Astrocyte (in vitro differentiated cells and primary cell): ENCODE results near the gene VWF. TPM values are rescaled to one million over a fixed set of nuclear protein-coding genes. Genes with fewer than 3 reads are reported as not detected.

ENCODE experiments used
- DNase-seq: peaks from one replicate; pipeline ENCODE4 v3.0.0-alpha.2; 2010; ENCODE audit warnings: low read depth
- FAIRE-seq: peaks from 2 replicates; lab custom pipeline; 2011; peaks lifted over from hg19 to GRCh38; lab: Jason Lieb, UNC
- H2AFZ ChIP-seq: 2 replicates; pipeline ENCODE4 v1.6.0; 2012; ENCODE audit warnings: low read depth, low read length, inconsistent platforms
- H3K27ac ChIP-seq: 2 replicates; pipeline ENCODE4 v1.5.1; 2011; ENCODE audit warnings: low read depth, low read length, inconsistent platforms
- H3K27me3 ChIP-seq: 2 replicates; pipeline ENCODE4 v1.6.0; 2011; ENCODE audit warnings: low read length, inconsistent platforms; ENCODE audit not compliant: insufficient read depth
- H3K36me3 ChIP-seq: 2 replicates; pipeline ENCODE4 v1.5.1; 2011; ENCODE audit warnings: low read length, inconsistent platforms; ENCODE audit not compliant: insufficient read depth
- H3K4me1 ChIP-seq: 2 replicates; pipeline ENCODE4 v1.5.1; 2011; ENCODE audit warnings: low read length, inconsistent platforms; ENCODE audit not compliant: insufficient read depth
- H3K4me2 ChIP-seq: 2 replicates; pipeline ENCODE4 v1.6.0; 2012; ENCODE audit warnings: low read length, inconsistent platforms
- H3K4me3 ChIP-seq: 2 replicates; pipeline ENCODE4 v1.5.1; 2011; ENCODE audit warnings: low read depth, mild to moderate bottlenecking, low read length, inconsistent platforms; ENCODE audit not compliant: insufficient read depth
- H3K79me2 ChIP-seq: 2 replicates; pipeline ENCODE4 v1.6.0; 2012; ENCODE audit warnings: mild to moderate bottlenecking, low read length, inconsistent platforms; ENCODE audit not compliant: insufficient read depth
- H3K9ac ChIP-seq: 2 replicates; pipeline ENCODE4 v1.6.0; 2012; ENCODE audit warnings: mild to moderate bottlenecking, low read length, inconsistent platforms
- H3K9me3 ChIP-seq: 2 replicates; pipeline ENCODE4 v1.5.1; 2012; ENCODE audit warnings: low read depth, mild to moderate bottlenecking, low read length, inconsistent platforms; ENCODE audit not compliant: insufficient read depth
- H4K20me1 ChIP-seq: 2 replicates; pipeline ENCODE4 v1.6.0; 2012; ENCODE audit warnings: low read length, inconsistent platforms; ENCODE audit not compliant: insufficient read depth
- H3K27ac Mint-ChIP-seq: one replicate; pipeline ENCODE4 v1.8.0; 2021; ENCODE audit warnings: mild to moderate bottlenecking, mixed read lengths; ENCODE audit not compliant: unreplicated experiment
- H3K27me3 Mint-ChIP-seq: one replicate; pipeline ENCODE4 v1.8.0; 2021; ENCODE audit warnings: low read depth, mixed read lengths; ENCODE audit not compliant: unreplicated experiment
- H3K36me3 Mint-ChIP-seq: one replicate; pipeline ENCODE4 v1.8.0; 2021; ENCODE audit warnings: low read depth, mixed read lengths; ENCODE audit not compliant: unreplicated experiment
- H3K4me1 Mint-ChIP-seq: one replicate; pipeline ENCODE4 v1.8.0; 2021; ENCODE audit warnings: low read depth, mixed read lengths; ENCODE audit not compliant: unreplicated experiment
- H3K4me3 Mint-ChIP-seq: one replicate; pipeline ENCODE4 v1.8.0; 2021; ENCODE audit warnings: mild to moderate bottlenecking, moderate library complexity, mixed read lengths; ENCODE audit not compliant: unreplicated experiment
- H3K9me3 Mint-ChIP-seq: one replicate; pipeline ENCODE4 v1.8.0; 2021; ENCODE audit warnings: mild to moderate bottlenecking, mixed read lengths; ENCODE audit not compliant: unreplicated experiment
- CTCF ChIP-seq: IDR thresholded peaks from 2 replicates; pipeline ENCODE4 v1.5.1; 2011; ENCODE audit warnings: low read depth, mild to moderate bottlenecking, inconsistent platforms, low read length, moderate library complexity; ENCODE audit not compliant: insufficient read depth
- EZH2 ChIP-seq: IDR thresholded peaks from 2 replicates; pipeline ENCODE4 v1.6.1; 2012; ENCODE audit warnings: mild to moderate bottlenecking, low read length, inconsistent platforms; ENCODE audit not compliant: insufficient read depth
- total RNA-seq: library from RNA; stranded (reverse); gene quantifications from 2 replicates; pipeline ENCODE4 v1.2.1, GENCODE V29; 2021

The VWF gene
- total RNA-seq, 1 donor from 2014 or later: 0.23 TPM

GRCh38 chr12:5997260-5997659, 127.2 kb downstream of the VWF start:
- Histone ChIP-seq H3K79me2 (no peaks in the 10 kb centered on the region), H3K9me3 (no peaks in the 10 kb centered on the region), H3K27ac (no peak overlapping the region), H3K4me1 (no peaks in the 10 kb centered on the region), H3K9ac (no peak overlapping the region), H4K20me1 (no peaks in the 10 kb centered on the region), H2AFZ (no peak overlapping the region), H3K27me3 (peaks cover 2% of the 10 kb centered on the region), H3K36me3 (no peaks in the 10 kb centered on the region), H3K4me3 (no peak overlapping the region), H3K4me2 (no peak overlapping the region)
- no peak for DNase-seq
- no peak for TF ChIP-seq CTCF
- TF ChIP-seq EZH2: no peak
- Mint-ChIP-seq H3K36me3 (no peaks in the 10 kb centered on the region), H3K9me3 (peaks cover 3% of the 10 kb centered on the region), H3K27me3 (peaks cover 4% of the 10 kb centered on the region), H3K4me1 (peaks cover 5% of the 10 kb centered on the region), H3K4me3 (no peak overlapping the region), H3K27ac (no peak overlapping the region)
- FAIRE-seq: no peak

- no peaks in the 10 kb centered on the region for H3K79me2 ChIP-seq
- H2AFZ ChIP-seq: no peak overlapping the region
- H3K27me3 ChIP-seq: peaks cover 2% of the 10 kb centered on the region
- no peak overlapping the region for H3K9ac ChIP-seq
- Mint-ChIP-seq H3K36me3 (no peaks in the 10 kb centered on the region), H3K27ac (no peak overlapping the region), H3K27me3 (peaks cover 9% of the 10 kb centered on the region), H3K4me1 (peaks cover 5% of the 10 kb centered on the region), H3K9me3 (peaks cover 3% of the 10 kb centered on the region), H3K4me3 (no peak overlapping the region)
- no peak for TF ChIP-seq CTCF
- TF ChIP-seq EZH2: no peak
- H3K4me2 ChIP-seq: no peak overlapping the region
- no peak overlapping the region for H3K4me3 ChIP-seq
- no peak overlapping the region for H3K27ac ChIP-seq
- FAIRE-seq (no peak), DNase-seq (no peak)
- H3K36me3 ChIP-seq: no peaks in the 10 kb centered on the region
- H4K20me1 ChIP-seq: no peaks in the 10 kb centered on the region
- no peaks in the 10 kb centered on the region for H3K4me1 ChIP-seq
- no peaks in the 10 kb centered on the region for H3K9me3 ChIP-seq
Observed at GRCh38 chr12:5996459-5996858, 128.0 kb downstream of the VWF start.

- Histone ChIP-seq H3K9ac (no peak overlapping the region), H3K4me3 (no peak overlapping the region), H4K20me1 (no peaks in the 10 kb centered on the region), H3K79me2 (no peaks in the 10 kb centered on the region), H3K36me3 (no peaks in the 10 kb centered on the region), H3K4me2 (no peak overlapping the region), H3K9me3 (no peaks in the 10 kb centered on the region), H3K4me1 (no peaks in the 10 kb centered on the region), H3K27me3 (peaks cover 8% of the 10 kb centered on the region), H3K27ac (no peak overlapping the region), H2AFZ (no peak overlapping the region)
- FAIRE-seq: no peak
- no peak for DNase-seq
- no peaks in the 10 kb centered on the region for H3K4me1 Mint-ChIP-seq
- H3K9me3 Mint-ChIP-seq: peaks cover 3% of the 10 kb centered on the region
- H3K27ac Mint-ChIP-seq: no peak overlapping the region
- no peak overlapping the region for H3K4me3 Mint-ChIP-seq
- TF ChIP-seq EZH2 (no peak), CTCF (no peak)
- no peaks in the 10 kb centered on the region for H3K36me3 Mint-ChIP-seq
- H3K27me3 Mint-ChIP-seq: peaks cover 15% of the 10 kb centered on the region
Observed at GRCh38 chr12:5989621-5990020, 134.8 kb downstream of the VWF start.
